ENCODE results near the gene HIC1.

GRCh38 chr17:2094891-2095535, 40.1 kb downstream of the HIC1 start:
- TF ChIP-seq CTCF (IDR thresholded peaks at IDR 0.05) (peak in 5 of 6 experiments; percentile 7 to 62 (median 51)), POLR2A (IDR thresholded peaks at IDR 0.05) (no peak)

Measured in Peyer's patch (tissue), 4 donors.